ENCODE measurements around the gene SFRP4. TPM values are rescaled to one million over a fixed set of nuclear protein-coding genes. Genes with fewer than 3 reads are reported as not detected.

The SFRP4 gene
- total RNA-seq (2014; rRNA removed; shearing (Covaris generic)), result not detected in 2 replicates

GRCh38 chr7:37916673-37917660, at the start of gene SFRP4:
TSS of gene SFRP4 (minus strand) at chr7:37916817. CDS start at chr7:37916537, 280 bp downstream.

GRCh38 chr7:37920305-37920848, 3.8 kb upstream of the SFRP4 start, which contains the start of gene EPDR1:
TSS of gene EPDR1 (plus strand) at chr7:37920640. CDS start at chr7:37920940, 300 bp downstream.

Other genes starting within 250 kb of the SFRP4 start
- gene GPR141, start 233.1 kb downstream of the SFRP4 start, total RNA-seq (2014; rRNA removed; shearing (Covaris generic)), result not detected in 2 replicates
- gene NME8, start 68.2 kb downstream of the SFRP4 start, total RNA-seq (2014; rRNA removed; shearing (Covaris generic)), result not detected in 2 replicates
- gene EPDR1, start 3.8 kb upstream of the SFRP4 start, total RNA-seq (2014; rRNA removed; shearing (Covaris generic)), result 13.3 and 16.1 TPM in 2 replicates

Data from A375 (cell line).